ELF-1 (cell line): ENCODE results near the gene UBE2O.
"Not testable (repeated sequence)": the region's sequence is repeated elsewhere in the genome, so short reads cannot be mapped to it uniquely, and the experiment has no call there.

Experiments
- DNase-seq: peaks from one replicate; pipeline ENCODE4 v3.0.0-alpha.2; 2016; ENCODE audit warnings: low read depth, low spot score

The UBE2O gene

GRCh38 chr17:76350463-76350862 lies 102.5 kb downstream of the UBE2O start:
- DNase-seq = no peak

GRCh38 chr17:76346936-76347335 lies 106.0 kb downstream of the UBE2O start:
- not testable (repeated sequence) for DNase-seq

GRCh38 chr17:76345377-76345974 lies 107.5 kb downstream of the UBE2O start:
- no peak for DNase-seq

GRCh38 chr17:76343106-76343505 lies 109.8 kb downstream of the UBE2O start:
- no peak for DNase-seq

- DNase-seq = no peak
These were observed 111.7 kb downstream of the UBE2O start for GRCh38 chr17:76341301-76341700.
